K562 (cell line): ENCODE data around the gene SLC25A45. TPM values are rescaled to one million over a fixed set of nuclear protein-coding genes. Genes with fewer than 3 reads are reported as not detected.

Experiments used
- CCAR2 ChIP-seq: fragments of 200-400 bp; formaldehyde crosslinking; IDR thresholded peaks from 2 replicates; pipeline ENCODE4 v1.6.1; 2017; ENCODE audit warnings: mild to moderate bottlenecking, low read depth, low read length
- DIDO1 ChIP-seq: fragments of 450-650 bp; IDR thresholded peaks from 2 replicates; pipeline ENCODE4 v1.6.1; 2016; ENCODE audit warnings: low read depth, missing biosample characterization, missing genetic modification characterization
- EP400 ChIP-seq: fragments of 450-650 bp; IDR thresholded peaks from 2 replicates; pipeline ENCODE4 v1.6.1; 2017; ENCODE audit warnings: antibody characterized with exemption, mild to moderate bottlenecking, moderate library complexity
- KLF10 ChIP-seq: fragments of 250-450 bp; sonication (Bioruptor Pico); IDR thresholded peaks from 2 replicates; pipeline ENCODE4 v1.6.1; 2021; ENCODE audit warnings: matching md5 sums
- MGA ChIP-seq: fragments of 450-650 bp; IDR thresholded peaks from 2 replicates; pipeline ENCODE4 v1.6.1; 2016; ENCODE audit warnings: mild to moderate bottlenecking, moderate library complexity
- PYGO2 ChIP-seq: fragments of 450-650 bp; IDR thresholded peaks from 2 replicates; pipeline ENCODE4 v1.6.1; 2016; ENCODE audit warnings: mild to moderate bottlenecking, missing genetic modification characterization, moderate library complexity, missing compliant biosample characterization
- SFPQ ChIP-seq: fragments of 200-400 bp; formaldehyde crosslinking; IDR thresholded peaks from 2 replicates; pipeline ENCODE4 v1.6.1; 2017; ENCODE audit warnings: mild to moderate bottlenecking, low read depth, low read length, moderate library complexity
- XRCC3 ChIP-seq: fragments of 450-650 bp; IDR thresholded peaks from 2 replicates; pipeline ENCODE4 v1.6.1; 2017; ENCODE audit warnings: mild to moderate bottlenecking, moderate library complexity
- ZBTB5 ChIP-seq: fragments of 450-650 bp; IDR thresholded peaks from 2 replicates; pipeline ENCODE4 v1.6.1; 2017; ENCODE audit warnings: antibody characterized with exemption
- ZNF561 ChIP-seq: fragments of 450-650 bp; formaldehyde crosslinking; conservative IDR thresholded peaks from 2 replicates; pipeline ENCODE4 v1.4.0; 2020; ENCODE audit warnings: mild to moderate bottlenecking, moderate library complexity
- ZNF77 ChIP-seq: fragments of 250-450 bp; sonication (Bioruptor Pico); IDR thresholded peaks from 2 replicates; pipeline ENCODE4 v1.5.0; 2020
- polyA plus RNA-seq, 8 experiments: library from polyadenylated mRNA; depleted of rRNA in 4 of 8; stranded (reverse) in 5 of 8; unstranded in 3 of 8; fragments of >200 nt; fragmentation: Nextera tagmentation in 2 of 8; fragmentation: Illumina TruSeq in 1 of 8; extraction: Ambion mirVana in 2 of 8; extraction: Trizol in 1 of 8; gene quantifications; 2 replicates each; pipeline versions ENCODE4 v1.2.1 to v1.2.3, GENCODE V29; 2011 to 2014; ENCODE audit warnings: inconsistent platforms in 1 of 8, missing spikeins in 1 of 8
- total RNA-seq, 7 experiments: library from RNA; depleted of rRNA in 6 of 7; stranded (reverse); fragments of >200 nt in 6 of 7; fragmentation: Illumina TruSeq in 2 of 7; extraction: Trizol in 2 of 7; gene quantifications; 2 replicates each; pipeline versions ENCODE4 v1.2.1 to v1.2.3, GENCODE V29; 2011 to 2021; ENCODE audit warnings: low replicate concordance in 1 of 7

SLC25A45 gene
- total and polyA plus RNA-seq, 9 of the 15 experiments (the other 6 are each of a cell fraction or from before 2014, with no cell fraction given), result 0.15 to 2.3 (median 0.68) TPM

- TF ChIP-seq ZBTB5 (no peak), EP400 (peak; percentile 79; the same call in 1 of the 2 replicates), PYGO2 (tag) (no peak), MGA (peak; percentile 98), DIDO1 (no peak), CCAR2 (no peak), XRCC3 (no peak), ZNF561 (no peak), KLF10 (CRISPR knock-in tag) (no peak), ZNF77 (no peak), SFPQ (no peak)
These were observed 4.1 kb upstream of the SLC25A45 start, which contains the start of gene FRMD8 (continued) for GRCh38 chr11:65386307-65387140.
